Measurements from ENCODE around the gene SLC35F5. TPM values are rescaled to one million over a fixed set of nuclear protein-coding genes. Genes with fewer than 3 reads are reported as not detected.

Gene SLC35F5
- total and polyA plus RNA-seq, 2 of the 4 experiments (the other 2 are of a cell fraction): 30.5 to 93.4 TPM

- Histone ChIP-seq H2AFZ (replicated peaks; ENCODE audit: low read length, poor library complexity) (no peak overlapping the region), H2BK5ac (ENCODE audit: low read depth, low read length, poor library complexity, severe bottlenecking) (no peak overlapping the region), H2BK15ac (ENCODE audit: low read depth, low read length) (no peak overlapping the region), H3K36me3 (ENCODE audit: control insufficient read depth, insufficient read depth, low read length) (peaks cover 11% of the 10 kb centered on the region), H3K14ac (replicated peaks; ENCODE audit: low read depth, low read length) (no peak overlapping the region), H4K5ac (ENCODE audit: low read depth, low read length) (no peak overlapping the region), H3K9me3 (ENCODE audit: control insufficient read depth, insufficient read depth, low read length) (no peaks in the 10 kb centered on the region), H3K79me1 (ENCODE audit: low read depth in 1 of 2, low read length in 2 of 2) (peaks cover 0 to 3% of the 10 kb centered on the region in 2 experiments; a peak in 2 of 4 replicates), H3K4me1 (ENCODE audit: control insufficient read depth, insufficient read depth, low read length) (peaks cover 3% of the 10 kb centered on the region; the same call in 1 of the 2 replicates), H3K23ac (ENCODE audit: low read depth, low read length) (no peak overlapping the region), H2BK20ac (ENCODE audit: low read depth, low read length) (no peak overlapping the region), H3K18ac (ENCODE audit: low read depth, low read length) (no peak overlapping the region), H2AK9ac (replicated peaks; ENCODE audit: low read depth, low read length, poor library complexity) (no peak overlapping the region), H2AK5ac (ENCODE audit: low read depth, low read length) (no peak overlapping the region), H4K91ac (ENCODE audit: insufficient read depth, low read depth, low read length) (no peak overlapping the region), H3K27ac (ENCODE audit: insufficient read depth, low read length) (no peak overlapping the region), H3K56ac (ENCODE audit: extremely low read depth, insufficient read depth, low read length) (no peak overlapping the region), H3K4me2 (ENCODE audit: low read depth, low read length) (no peak overlapping the region), H4K20me1 (ENCODE audit: insufficient read depth, low read length) (no peaks in the 10 kb centered on the region), H3K27me3 (ENCODE audit: control insufficient read depth, insufficient read depth, low read length) (no peaks in the 10 kb centered on the region), H3K4ac (ENCODE audit: low read depth, low read length) (no peak overlapping the region), H4K8ac (ENCODE audit: low read depth in 2 of 2, low read length in 2 of 2) (no peak overlapping the region), H3K4me3 (ENCODE audit: insufficient read depth, low read depth, low read length) (no peak overlapping the region), H2BK120ac (ENCODE audit: low read depth, low read length) (no peak overlapping the region), H3K9me1 (ENCODE audit: insufficient read depth, low read length) (peaks cover 4% of the 10 kb centered on the region; the same call in 1 of the 2 replicates), H3K9ac (ENCODE audit: low read depth, low read length) (no peak overlapping the region)
- DNase-seq (peak; percentile 20), ATAC-seq (ENCODE audit: low read depth) (no peak)
- TF ChIP-seq BHLHE40 (IDR thresholded peaks at IDR 0.05; ENCODE audit: low read depth, low read length) (no peak), NFE2L2 (IDR thresholded peaks at IDR 0.05; ENCODE audit: low read depth, low read length) (no peak), SMC3 (IDR thresholded peaks at IDR 0.05; ENCODE audit: low read depth, low read length) (peak; percentile 67), RAD21 (IDR thresholded peaks at IDR 0.05; ENCODE audit: low read length) (peak; percentile 40), MAZ (IDR thresholded peaks at IDR 0.05; ENCODE audit: borderline replicate concordance, low read depth, low read length) (no peak), RFX5 (IDR thresholded peaks at IDR 0.05; ENCODE audit: low read depth, low read length) (no peak), RCOR1 (IDR thresholded peaks at IDR 0.05; ENCODE audit: insufficient replicate concordance, low read length) (no peak), CEBPB (IDR thresholded peaks at IDR 0.05; ENCODE audit: low read depth, low read length) (no peak), FOS (IDR thresholded peaks at IDR 0.05; ENCODE audit: low read depth, low read length) (no peak), POLR2A (IDR thresholded peaks at IDR 0.05; ENCODE audit: low read depth, low read length) (no peak), CHD1 (IDR thresholded peaks at IDR 0.05; ENCODE audit: low read depth, low read length) (no peak), USF2 (IDR thresholded peaks at IDR 0.05; ENCODE audit: low read depth, low read length) (no peak), MXI1 (IDR thresholded peaks at IDR 0.05; ENCODE audit: borderline replicate concordance, low read depth, low read length) (no peak), MAFK (IDR thresholded peaks at IDR 0.05; ENCODE audit: low read depth, low read length) (no peak)
- TF ChIP-seq, protein P1, sequence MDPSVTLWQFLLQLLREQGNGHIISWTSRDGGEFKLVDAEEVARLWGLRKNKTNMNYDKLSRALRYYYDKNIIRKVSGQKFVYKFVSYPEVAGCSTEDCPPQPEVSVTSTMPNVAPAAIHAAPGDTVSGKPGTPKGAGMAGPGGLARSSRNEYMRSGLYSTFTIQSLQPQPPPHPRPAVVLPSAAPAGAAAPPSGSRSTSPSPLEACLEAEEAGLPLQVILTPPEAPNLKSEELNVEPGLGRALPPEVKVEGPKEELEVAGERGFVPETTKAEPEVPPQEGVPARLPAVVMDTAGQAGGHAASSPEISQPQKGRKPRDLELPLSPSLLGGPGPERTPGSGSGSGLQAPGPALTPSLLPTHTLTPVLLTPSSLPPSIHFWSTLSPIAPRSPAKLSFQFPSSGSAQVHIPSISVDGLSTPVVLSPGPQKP (IDR thresholded peaks at IDR 0.05; ENCODE audit: borderline replicate concordance, low read depth, low read length): no peak
- TF ChIP-seq, protein P2, sequence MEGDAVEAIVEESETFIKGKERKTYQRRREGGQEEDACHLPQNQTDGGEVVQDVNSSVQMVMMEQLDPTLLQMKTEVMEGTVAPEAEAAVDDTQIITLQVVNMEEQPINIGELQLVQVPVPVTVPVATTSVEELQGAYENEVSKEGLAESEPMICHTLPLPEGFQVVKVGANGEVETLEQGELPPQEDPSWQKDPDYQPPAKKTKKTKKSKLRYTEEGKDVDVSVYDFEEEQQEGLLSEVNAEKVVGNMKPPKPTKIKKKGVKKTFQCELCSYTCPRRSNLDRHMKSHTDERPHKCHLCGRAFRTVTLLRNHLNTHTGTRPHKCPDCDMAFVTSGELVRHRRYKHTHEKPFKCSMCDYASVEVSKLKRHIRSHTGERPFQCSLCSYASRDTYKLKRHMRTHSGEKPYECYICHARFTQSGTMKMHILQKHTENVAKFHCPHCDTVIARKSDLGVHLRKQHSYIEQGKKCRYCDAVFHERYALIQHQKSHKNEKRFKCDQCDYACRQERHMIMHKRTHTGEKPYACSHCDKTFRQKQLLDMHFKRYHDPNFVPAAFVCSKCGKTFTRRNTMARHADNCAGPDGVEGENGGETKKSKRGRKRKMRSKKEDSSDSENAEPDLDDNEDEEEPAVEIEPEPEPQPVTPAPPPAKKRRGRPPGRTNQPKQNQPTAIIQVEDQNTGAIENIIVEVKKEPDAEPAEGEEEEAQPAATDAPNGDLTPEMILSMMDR (conservative IDR thresholded peaks at IDR 0.05; ENCODE audit: low read depth, low read length): peak; percentile 52
- no TSS peak for BruUV-seq (replicated peaks)
- no CpG with 5 or more reads among the region's 3 CpGs for WGBS, 2 experiments (ENCODE audit: extremely low coverage in 2 of 2, insufficient read length in 1 of 2)
- ChIA-PET POLR2A (ENCODE audit: unreplicated experiment) (no interaction called here), CTCF (interaction anchor here (0.7 to 1.0 kb wide), 2 partner anchors 12 to 116 kb away, joined by 3 to 5 read pairs; no protein-coding TSS in a partner anchor)
- dilution Hi-C loops (cut with HindIII; ENCODE audit: low sequenced_read_pairs, unreplicated experiment) (no loop called here), in situ Hi-C loops (cut with MboI; ENCODE audit: low sequenced_read_pairs) (no loop called here), intact Hi-C loops (cut with micrococcal nuclease) (no loop called here)
Observed at GRCh38 chr2:113720167-113720566, 36.3 kb downstream of the SLC35F5 start.
